Vagina (tissue), 2 donors: Measurements from ENCODE around the gene PCBP4. TPM values are rescaled to one million over a fixed set of nuclear protein-coding genes. Genes with fewer than 3 reads are reported as not detected.

Source experiments
- DNase-seq, 2 donors: peaks; one replicate each; pipeline ENCODE4 v3.0.0-alpha.2; 2017; ENCODE audit errors: extremely low spot score in 2 of 2
- H3K27ac ChIP-seq: fragments of 200-600 bp; sonication (generic); one replicate; pipeline ENCODE4 v1.5.1; 2019
- H3K27me3 ChIP-seq: fragments of 200-600 bp; sonication (generic); one replicate; pipeline ENCODE4 v1.5.1; 2019
- H3K36me3 ChIP-seq, 2 donors: fragments of 200-600 bp; sonication (generic); one replicate each; pipeline ENCODE4 v1.5.1; 2017 to 2019
- H3K4me1 ChIP-seq: fragments of 200-600 bp; sonication (generic); one replicate; pipeline ENCODE4 v1.5.1; 2019
- H3K4me3 ChIP-seq, 2 donors: fragments of 200-600 bp; sonication (generic); 1 replicate in 1 of 2; 2 replicates in 1 of 2; pipeline ENCODE4 v1.5.1; 2016 to 2019
- H3K9me3 ChIP-seq: fragments of 200-600 bp; sonication (generic); one replicate; pipeline ENCODE4 v1.5.1; 2019
- POLR2A ChIP-seq, 2 donors: fragments of 450-650 bp; IDR thresholded peaks; one replicate each; pipeline ENCODE4 v1.6.1; 2017; ENCODE audit warnings: antibody characterized with exemption in 2 of 2, mild to moderate bottlenecking in 2 of 2, moderate library complexity in 2 of 2
- POLR2AphosphoS5 ChIP-seq, 2 donors: sonication (generic); formaldehyde crosslinking; IDR thresholded peaks; one replicate each; pipeline ENCODE4 v1.9.0; 2017; ENCODE audit warnings: antibody characterized with exemption in 2 of 2, mild to moderate bottlenecking in 2 of 2, low read depth in 1 of 2; ENCODE audit not compliant: insufficient read depth in 1 of 2
- intact Hi-C: fragments of 100-400 bp; cut with DNase I; formaldehyde crosslinking; loops from one replicate; pipeline ENCODE4 v1.15.1; 2023
- total RNA-seq: library from RNA; depleted of rRNA; stranded (reverse); fragments of >200 nt; gene quantifications from one replicate; pipeline ENCODE4 v1.2.3, GENCODE V29; 2016
- TF ChIP-seq, protein P1 (sequence below), 3 experiments: fragments of 450-650 bp in 2 of 3; fragments of 200-600 bp in 1 of 3; sonication (generic) in 1 of 3; IDR thresholded peaks; one replicate each; pipeline ENCODE4 v1.5.1; 2017 to 2019; ENCODE audit warnings: antibody characterized with exemption in 3 of 3, mild to moderate bottlenecking in 2 of 3, moderate library complexity in 2 of 3

PCBP4 gene
- total RNA-seq, 1 donor from 2014 or later, result 36.6 TPM

DNA sequence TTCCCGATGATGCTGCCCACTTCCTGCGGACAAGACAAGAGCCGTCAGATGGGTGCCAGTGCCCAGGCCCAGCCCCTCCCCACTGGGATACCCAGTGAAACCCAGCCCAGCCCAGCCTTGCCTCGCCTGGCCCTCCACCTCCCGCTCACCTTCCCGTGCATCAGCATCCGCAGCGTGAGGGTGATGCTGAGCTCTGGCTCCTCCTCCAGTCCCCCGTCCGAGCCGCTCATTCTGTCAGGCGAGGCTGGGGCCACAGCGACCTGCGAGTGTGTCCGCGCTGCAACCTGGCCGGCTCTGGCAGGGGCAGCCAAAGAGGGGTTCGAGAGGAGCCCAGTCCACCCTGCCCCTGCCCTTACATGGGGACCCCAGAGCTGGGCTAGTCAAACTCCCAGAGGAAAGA lies 6.2 kb downstream of the PCBP4 start:
- H3K4me1 ChIP-seq, result peaks cover 20% of the 10 kb centered on the region
- no peaks in the 10 kb centered on the region for H3K9me3 ChIP-seq
- H3K27ac ChIP-seq, result no peak overlapping the region
- H3K27me3 ChIP-seq, result no peaks in the 10 kb centered on the region
- TF ChIP-seq POLR2AphosphoS5 (IDR thresholded peaks at IDR 0.05; ENCODE audit: insufficient read depth in 1 of 2, low read depth in 1 of 2), result no peak
- TF ChIP-seq, protein P1, sequence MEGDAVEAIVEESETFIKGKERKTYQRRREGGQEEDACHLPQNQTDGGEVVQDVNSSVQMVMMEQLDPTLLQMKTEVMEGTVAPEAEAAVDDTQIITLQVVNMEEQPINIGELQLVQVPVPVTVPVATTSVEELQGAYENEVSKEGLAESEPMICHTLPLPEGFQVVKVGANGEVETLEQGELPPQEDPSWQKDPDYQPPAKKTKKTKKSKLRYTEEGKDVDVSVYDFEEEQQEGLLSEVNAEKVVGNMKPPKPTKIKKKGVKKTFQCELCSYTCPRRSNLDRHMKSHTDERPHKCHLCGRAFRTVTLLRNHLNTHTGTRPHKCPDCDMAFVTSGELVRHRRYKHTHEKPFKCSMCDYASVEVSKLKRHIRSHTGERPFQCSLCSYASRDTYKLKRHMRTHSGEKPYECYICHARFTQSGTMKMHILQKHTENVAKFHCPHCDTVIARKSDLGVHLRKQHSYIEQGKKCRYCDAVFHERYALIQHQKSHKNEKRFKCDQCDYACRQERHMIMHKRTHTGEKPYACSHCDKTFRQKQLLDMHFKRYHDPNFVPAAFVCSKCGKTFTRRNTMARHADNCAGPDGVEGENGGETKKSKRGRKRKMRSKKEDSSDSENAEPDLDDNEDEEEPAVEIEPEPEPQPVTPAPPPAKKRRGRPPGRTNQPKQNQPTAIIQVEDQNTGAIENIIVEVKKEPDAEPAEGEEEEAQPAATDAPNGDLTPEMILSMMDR (IDR thresholded peaks at IDR 0.05), result no peak
- TF ChIP-seq POLR2A (IDR thresholded peaks at IDR 0.05), result no peak
- peaks cover 0 to 7% of the 10 kb centered on the region in 2 donors for H3K36me3 ChIP-seq
- no peak overlapping the region for H3K4me3 ChIP-seq
- DNase-seq, result no peak
- intact Hi-C loops, result no loop called here

DNA sequence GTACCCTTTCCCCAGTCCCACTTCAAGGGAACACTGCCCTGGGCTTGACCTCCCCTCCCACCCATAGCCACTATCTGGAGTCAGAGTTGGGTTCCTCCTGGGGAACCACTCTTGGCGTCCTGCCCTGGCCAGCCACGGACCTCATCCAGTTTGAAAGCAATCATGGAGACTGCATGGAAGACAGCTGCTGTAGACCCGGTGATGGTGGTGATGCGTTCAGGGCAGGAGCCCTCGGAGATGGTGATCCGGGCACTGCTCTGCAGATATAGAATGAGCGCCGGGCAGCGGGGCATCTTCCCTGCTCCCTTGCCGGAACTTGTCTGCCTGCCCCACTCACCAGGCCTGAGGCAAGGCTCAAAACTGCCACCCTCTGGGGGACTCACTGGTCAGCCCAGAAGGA lies 6.9 kb downstream of the PCBP4 start:
- DNase-seq, result no peak
- Histone ChIP-seq H3K27me3 (no peaks in the 10 kb centered on the region), H3K9me3 (no peaks in the 10 kb centered on the region), H3K4me3 (no peak overlapping the region), H3K36me3 (peaks cover 0 to 7% of the 10 kb centered on the region in 2 donors), H3K27ac (no peak overlapping the region), H3K4me1 (peaks cover 16% of the 10 kb centered on the region)
- intact Hi-C loops, result no loop called here
- TF ChIP-seq POLR2AphosphoS5 (IDR thresholded peaks at IDR 0.05; ENCODE audit: insufficient read depth in 1 of 2, low read depth in 1 of 2) (no peak), POLR2A (IDR thresholded peaks at IDR 0.05) (no peak)
- TF ChIP-seq, protein P1 (IDR thresholded peaks at IDR 0.05), result no peak

DNA sequence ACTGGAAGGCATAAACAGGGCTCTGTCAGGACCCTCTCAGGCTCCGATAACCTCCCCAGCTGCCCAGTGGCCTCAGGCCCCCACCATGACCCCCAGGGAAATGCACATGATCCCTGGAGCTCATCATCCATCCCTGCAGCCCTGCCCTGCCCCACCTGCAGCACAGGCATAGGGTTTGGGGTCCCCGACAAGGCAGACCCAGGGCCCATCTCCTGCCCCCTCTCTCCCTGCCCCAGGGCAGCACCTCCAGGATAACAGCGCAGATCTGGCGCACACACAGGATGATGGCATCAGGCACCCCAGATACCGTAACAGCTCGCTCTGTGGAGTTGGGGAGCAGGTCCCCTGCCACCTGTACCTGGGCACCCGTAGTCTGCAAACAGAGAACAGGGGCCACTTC lies 7.6 kb downstream of the PCBP4 start:
- intact Hi-C loops, result no loop called here
- DNase-seq, result no peak
- H3K27me3 ChIP-seq, result no peaks in the 10 kb centered on the region
- peaks cover 15% of the 10 kb centered on the region for H3K4me1 ChIP-seq
- no peak overlapping the region for H3K27ac ChIP-seq
- no peak overlapping the region for H3K4me3 ChIP-seq
- peaks cover 0 to 7% of the 10 kb centered on the region in 2 donors for H3K36me3 ChIP-seq
- H3K9me3 ChIP-seq, result no peaks in the 10 kb centered on the region
- TF ChIP-seq POLR2A (IDR thresholded peaks at IDR 0.05), result no peak
- TF ChIP-seq, protein P1 (IDR thresholded peaks at IDR 0.05), result no peak
- TF ChIP-seq POLR2AphosphoS5 (IDR thresholded peaks at IDR 0.05; ENCODE audit: insufficient read depth in 1 of 2, low read depth in 1 of 2), result no peak

DNA sequence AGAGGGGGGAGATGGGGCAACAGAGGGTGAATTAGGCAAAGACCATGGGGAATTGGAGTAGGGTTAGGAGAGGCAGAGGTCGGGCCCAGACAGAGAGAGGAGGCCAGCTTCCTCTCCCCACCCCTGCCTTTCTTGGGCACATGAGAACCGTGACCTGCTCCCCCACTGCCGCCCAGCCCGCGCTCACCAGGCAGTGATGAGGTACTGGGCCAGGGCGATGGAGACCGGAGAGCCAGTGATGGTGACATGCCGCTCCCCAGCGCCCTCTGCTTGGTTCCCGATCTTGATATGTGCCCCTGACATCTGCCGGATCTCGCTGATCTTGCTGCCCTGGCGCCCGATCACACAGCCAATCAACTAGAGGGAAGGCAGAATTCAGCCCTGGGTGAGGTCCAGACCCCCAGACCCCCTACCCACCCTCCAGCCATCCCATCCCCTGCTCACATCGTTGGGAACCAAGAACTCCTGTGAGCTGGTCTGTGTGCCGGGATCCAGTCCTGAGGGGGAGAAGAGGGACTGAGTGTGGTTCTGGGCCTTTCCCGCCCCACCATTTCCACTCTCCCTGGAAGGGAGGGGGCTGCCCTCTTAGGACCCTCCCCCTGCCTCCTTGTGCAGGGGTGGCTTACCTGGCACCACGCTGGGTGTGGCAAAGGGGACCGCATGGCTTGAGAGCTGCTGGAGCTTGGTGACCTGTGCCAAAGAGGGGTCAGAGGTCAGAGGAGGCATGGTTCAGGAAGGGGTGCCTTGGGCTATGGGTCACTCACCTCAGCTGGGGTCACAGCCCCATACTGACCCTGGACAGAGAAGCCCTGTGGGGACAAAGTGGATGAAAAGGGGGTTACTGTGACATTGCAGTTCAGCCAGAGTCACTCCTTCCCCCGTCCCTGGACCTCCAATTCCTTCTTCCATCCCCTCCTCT lies 8.4 kb downstream of the PCBP4 start:
- DNase-seq, result no peak
- TF ChIP-seq POLR2AphosphoS5 (IDR thresholded peaks at IDR 0.05; ENCODE audit: insufficient read depth in 1 of 2, low read depth in 1 of 2) (no peak), POLR2A (IDR thresholded peaks at IDR 0.05) (no peak)
- TF ChIP-seq, protein P1 (IDR thresholded peaks at IDR 0.05), result no peak
- peaks cover 0 to 7% of the 10 kb centered on the region in 2 donors for H3K36me3 ChIP-seq
- intact Hi-C loops, result no loop called here
- H3K27ac ChIP-seq, result no peak overlapping the region
- no peaks in the 10 kb centered on the region for H3K9me3 ChIP-seq
- H3K27me3 ChIP-seq, result no peaks in the 10 kb centered on the region
- peaks cover 15% of the 10 kb centered on the region for H3K4me1 ChIP-seq
- no peak overlapping the region for H3K4me3 ChIP-seq
